HepG2 (cell line): ENCODE measurements around the gene FOXE3. TPM values are rescaled to one million over a fixed set of nuclear protein-coding genes. Genes with fewer than 3 reads are reported as not detected.

ENCODE experiments used
- ARNT2 ChIP-seq: sonication (generic); formaldehyde crosslinking; IDR thresholded peaks from 2 replicates; pipeline ENCODE4 v1.8.0; 2022; ENCODE audit warnings: mild to moderate bottlenecking, low read depth, missing genetic modification reagents, moderate library complexity
- CC2D1A ChIP-seq: sonication (generic); formaldehyde crosslinking; IDR thresholded peaks from 2 replicates; pipeline ENCODE4 v1.8.1; 2023; ENCODE audit warnings: mild to moderate bottlenecking, missing genetic modification reagents
- FOXK1 ChIP-seq: sonication (generic); formaldehyde crosslinking; IDR thresholded peaks from 2 replicates; pipeline ENCODE4 v1.4.0; 2020; ENCODE audit warnings: low read depth, missing genetic modification reagents, borderline replicate concordance
- GATAD2A ChIP-seq: IDR thresholded peaks from 2 replicates; pipeline ENCODE4 v1.6.1; 2016
- IRF2 ChIP-seq: IDR thresholded peaks from 2 replicates; pipeline ENCODE4 v1.6.1; 2018; ENCODE audit warnings: missing genetic modification reagents, missing compliant biosample characterization
- ISL2 ChIP-seq: sonication (generic); formaldehyde crosslinking; IDR thresholded peaks from 2 replicates; pipeline ENCODE4 v1.5.0; 2020; ENCODE audit warnings: missing genetic modification reagents
- JUNB ChIP-seq: sonication (generic); formaldehyde crosslinking; IDR thresholded peaks from 2 replicates; pipeline ENCODE4 v1.8.0; 2022; ENCODE audit warnings: missing genetic modification reagents, mild to moderate bottlenecking, borderline replicate concordance
- MED1 ChIP-seq: sonication (generic); formaldehyde crosslinking; IDR thresholded peaks from 2 replicates; pipeline ENCODE4 v1.4.0; 2020; ENCODE audit warnings: missing genetic modification reagents
- MYC ChIP-seq: sonication (generic); formaldehyde crosslinking; IDR thresholded peaks from 2 replicates; pipeline ENCODE4 v1.9.0; 2021; ENCODE audit warnings: missing genetic modification reagents, borderline replicate concordance
- NR2C2 ChIP-seq: sonication (generic); formaldehyde crosslinking; IDR thresholded peaks from 2 replicates; pipeline ENCODE4 v1.4.0; 2020; ENCODE audit warnings: missing genetic modification reagents, mild to moderate bottlenecking, moderate library complexity, borderline replicate concordance
- STAT6 ChIP-seq: sonication (generic); formaldehyde crosslinking; IDR thresholded peaks from 2 replicates; pipeline ENCODE4 v1.4.0; 2020; ENCODE audit warnings: missing genetic modification reagents, mild to moderate bottlenecking, borderline replicate concordance
- ZBTB3 ChIP-seq: sonication (generic); formaldehyde crosslinking; IDR thresholded peaks from 2 replicates; pipeline ENCODE4 v1.4.0; 2020; ENCODE audit warnings: low read depth, mild to moderate bottlenecking, moderate library complexity, missing genetic modification reagents, borderline replicate concordance
- ZC3H13 ChIP-seq: sonication (generic); formaldehyde crosslinking; IDR thresholded peaks from 2 replicates; pipeline ENCODE4 v1.8.1; 2023; ENCODE audit warnings: mild to moderate bottlenecking, missing genetic modification reagents, moderate library complexity
- ZMYM3 ChIP-seq: sonication (generic); formaldehyde crosslinking; IDR thresholded peaks from 2 replicates; pipeline ENCODE4 v1.5.1; 2020; ENCODE audit warnings: mild to moderate bottlenecking, missing genetic modification reagents
- ZNF260 ChIP-seq: sonication (generic); formaldehyde crosslinking; IDR thresholded peaks from 2 replicates; pipeline ENCODE4 v1.4.0; 2020; ENCODE audit warnings: missing genetic modification reagents, low read depth, mild to moderate bottlenecking, borderline replicate concordance
- ZNF274 ChIP-seq: sonication (generic); formaldehyde crosslinking; IDR thresholded peaks from 2 replicates; pipeline ENCODE4 v1.5.1; 2020; ENCODE audit warnings: mild to moderate bottlenecking, missing genetic modification reagents
- ZNF329 ChIP-seq: sonication (generic); formaldehyde crosslinking; IDR thresholded peaks from 2 replicates; pipeline ENCODE4 v1.9.0; 2021; ENCODE audit warnings: low read depth, mild to moderate bottlenecking, missing genetic modification reagents
- ZNF552 ChIP-seq: sonication (generic); formaldehyde crosslinking; IDR thresholded peaks from 2 replicates; pipeline ENCODE4 v1.9.0; 2022; ENCODE audit warnings: missing genetic modification reagents, mild to moderate bottlenecking, borderline replicate concordance
- ZNF557 ChIP-seq: sonication (generic); formaldehyde crosslinking; IDR thresholded peaks from 2 replicates; pipeline ENCODE4 v1.4.0; 2020; ENCODE audit warnings: missing genetic modification reagents
- ZNF607 ChIP-seq: sonication (generic); formaldehyde crosslinking; IDR thresholded peaks from 2 replicates; pipeline ENCODE4 v1.5.1; 2020; ENCODE audit warnings: missing genetic modification reagents, mild to moderate bottlenecking, borderline replicate concordance
- ZNF777 ChIP-seq: sonication (generic); formaldehyde crosslinking; IDR thresholded peaks from 2 replicates; pipeline ENCODE4 v1.4.0; 2020; ENCODE audit warnings: missing genetic modification reagents
- polyA plus RNA-seq, 8 experiments: library from polyadenylated mRNA; depleted of rRNA in 3 of 8; stranded (reverse) in 7 of 8; unstranded in 1 of 8; fragments of >200 nt; fragmentation: Illumina TruSeq in 4 of 8; extraction: Trizol in 4 of 8; gene quantifications; 2 replicates each; pipeline versions ENCODE4 v1.2.1 to v1.2.3, GENCODE V29; 2011 to 2016; ENCODE audit warnings: low read depth in 4 of 8, missing spikeins in 1 of 8, mixed read lengths in 1 of 8; ENCODE audit not compliant: insufficient read depth in 1 of 8
- total RNA-seq, 5 experiments: library from RNA; depleted of rRNA; stranded (reverse); fragments of >200 nt; fragmentation: Illumina TruSeq; extraction: Trizol; gene quantifications; 2 replicates each; pipeline ENCODE4 v1.2.3, GENCODE V29; 2016; ENCODE audit warnings: low read depth in 1 of 5
- TF ChIP-seq, protein P1 (sequence below): sonication (generic); formaldehyde crosslinking; IDR thresholded peaks from 2 replicates; pipeline ENCODE4 v1.5.0; 2020; ENCODE audit warnings: mild to moderate bottlenecking, missing genetic modification reagents, borderline replicate concordance
- TF ChIP-seq, protein P2 (sequence below): sonication (generic); formaldehyde crosslinking; IDR thresholded peaks from 2 replicates; pipeline ENCODE4 v1.5.1; 2020; ENCODE audit warnings: mild to moderate bottlenecking, missing genetic modification reagents, moderate library complexity
- TF ChIP-seq, protein P3 (sequence below): sonication (generic); formaldehyde crosslinking; IDR thresholded peaks from 2 replicates; pipeline ENCODE4 v1.9.0; 2021; ENCODE audit warnings: missing genetic modification reagents, mild to moderate bottlenecking, borderline replicate concordance

Gene FOXE3
- total and polyA plus RNA-seq, 2 of the 13 experiments (the other 11 are each of a cell fraction or from before 2014, with no cell fraction given), result not detected

GRCh38 chr1:47390843-47391242, 25.2 kb upstream of the FOXE3 start (continued):
- TF ChIP-seq FOXK1 (CRISPR knock-in tag) (no peak), ZNF329 (CRISPR knock-in tag) (no peak), JUNB (no peak), ZNF260 (CRISPR knock-in tag) (no peak), NR2C2 (peak; percentile 78), ZBTB3 (no peak), ZNF607 (no peak), IRF2 (CRISPR knock-in tag) (no peak), ARNT2 (CRISPR knock-in tag) (no peak), ZNF552 (CRISPR knock-in tag) (no peak), CC2D1A (CRISPR knock-in tag) (no peak), MYC (no peak), STAT6 (no peak), ZNF557 (CRISPR knock-in tag) (no peak), ZNF274 (CRISPR knock-in tag) (no peak), ZC3H13 (no peak), GATAD2A (CRISPR knock-in tag) (no peak), ZMYM3 (CRISPR knock-in tag) (no peak), ISL2 (CRISPR knock-in tag) (peak; percentile 85; the same call in 1 of the 2 replicates), ZNF777 (CRISPR knock-in tag) (no peak), MED1 (peak; percentile 36; the same call in 1 of the 2 replicates)
- TF ChIP-seq, protein P1, sequence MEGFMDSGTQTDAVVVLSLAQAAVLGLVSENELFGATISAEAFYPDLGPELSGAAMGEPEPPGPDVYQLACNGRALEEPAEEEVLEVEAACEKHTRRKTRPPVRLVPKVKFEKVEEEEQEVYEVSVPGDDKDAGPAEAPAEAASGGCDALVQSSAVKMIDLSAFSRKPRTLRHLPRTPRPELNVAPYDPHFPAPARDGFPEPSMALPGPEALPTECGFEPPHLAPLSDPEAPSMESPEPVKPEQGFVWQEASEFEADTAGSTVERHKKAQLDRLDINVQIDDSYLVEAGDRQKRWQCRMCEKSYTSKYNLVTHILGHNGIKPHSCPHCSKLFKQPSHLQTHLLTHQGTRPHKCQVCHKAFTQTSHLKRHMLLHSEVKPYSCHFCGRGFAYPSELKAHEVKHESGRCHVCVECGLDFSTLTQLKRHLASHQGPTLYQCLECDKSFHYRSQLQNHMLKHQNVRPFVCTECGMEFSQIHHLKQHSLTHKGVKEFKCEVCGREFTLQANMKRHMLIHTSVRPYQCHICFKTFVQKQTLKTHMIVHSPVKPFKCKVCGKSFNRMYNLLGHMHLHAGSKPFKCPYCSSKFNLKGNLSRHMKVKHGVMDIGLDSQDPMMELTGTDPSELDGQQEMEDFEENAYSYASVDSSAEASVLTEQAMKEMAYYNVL (CRISPR knock-in tag), result no peak
- TF ChIP-seq, protein P2, sequence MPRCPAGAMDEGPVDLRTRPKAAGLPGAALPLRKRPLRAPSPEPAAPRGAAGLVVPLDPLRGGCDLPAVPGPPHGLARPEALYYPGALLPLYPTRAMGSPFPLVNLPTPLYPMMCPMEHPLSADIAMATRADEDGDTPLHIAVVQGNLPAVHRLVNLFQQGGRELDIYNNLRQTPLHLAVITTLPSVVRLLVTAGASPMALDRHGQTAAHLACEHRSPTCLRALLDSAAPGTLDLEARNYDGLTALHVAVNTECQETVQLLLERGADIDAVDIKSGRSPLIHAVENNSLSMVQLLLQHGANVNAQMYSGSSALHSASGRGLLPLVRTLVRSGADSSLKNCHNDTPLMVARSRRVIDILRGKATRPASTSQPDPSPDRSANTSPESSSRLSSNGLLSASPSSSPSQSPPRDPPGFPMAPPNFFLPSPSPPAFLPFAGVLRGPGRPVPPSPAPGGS (CRISPR knock-in tag), result no peak
- TF ChIP-seq, protein P3, sequence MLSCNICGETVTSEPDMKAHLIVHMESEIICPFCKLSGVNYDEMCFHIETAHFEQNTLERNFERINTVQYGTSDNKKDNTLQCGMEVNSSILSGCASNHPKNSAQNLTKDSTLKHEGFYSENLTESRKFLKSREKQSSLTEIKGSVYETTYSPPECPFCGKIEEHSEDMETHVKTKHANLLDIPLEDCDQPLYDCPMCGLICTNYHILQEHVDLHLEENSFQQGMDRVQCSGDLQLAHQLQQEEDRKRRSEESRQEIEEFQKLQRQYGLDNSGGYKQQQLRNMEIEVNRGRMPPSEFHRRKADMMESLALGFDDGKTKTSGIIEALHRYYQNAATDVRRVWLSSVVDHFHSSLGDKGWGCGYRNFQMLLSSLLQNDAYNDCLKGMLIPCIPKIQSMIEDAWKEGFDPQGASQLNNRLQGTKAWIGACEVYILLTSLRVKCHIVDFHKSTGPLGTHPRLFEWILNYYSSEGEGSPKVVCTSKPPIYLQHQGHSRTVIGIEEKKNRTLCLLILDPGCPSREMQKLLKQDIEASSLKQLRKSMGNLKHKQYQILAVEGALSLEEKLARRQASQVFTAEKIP (CRISPR knock-in tag), result no peak
